Omental fat pad (tissue), 4 donors: ENCODE data around the gene MRPL1. TPM values are rescaled to one million over a fixed set of nuclear protein-coding genes. Genes with fewer than 3 reads are reported as not detected.

Source experiments
- ATAC-seq: fragments of 150-250 bp; one replicate; pipeline ENCODE4 v1.9.1; 2016; ENCODE audit warnings: mild to moderate bottlenecking, moderate library complexity; ENCODE audit not compliant: low FRiP score
- DNase-seq: peaks from one replicate; pipeline ENCODE4 v3.0.0-alpha.2; 2019; ENCODE audit warnings: low spot score
- total RNA-seq, 4 donors: library from RNA; depleted of rRNA; stranded (reverse); fragments of >200 nt; gene quantifications; one replicate each; pipeline ENCODE4 v1.1.0, GENCODE V29; 2016
- TF ChIP-seq, protein P1 (sequence below), 3 donors: fragments of 450-650 bp; IDR thresholded peaks; one replicate each; pipeline ENCODE4 v1.5.1; 2016 to 2017; ENCODE audit warnings: antibody characterized with exemption in 3 of 3, mild to moderate bottlenecking in 3 of 3, moderate library complexity in 2 of 3

MRPL1 gene
- total RNA-seq, 4 donors from 2014 or later, result 17.1 to 20.5 (median 18.7) TPM

DNA sequence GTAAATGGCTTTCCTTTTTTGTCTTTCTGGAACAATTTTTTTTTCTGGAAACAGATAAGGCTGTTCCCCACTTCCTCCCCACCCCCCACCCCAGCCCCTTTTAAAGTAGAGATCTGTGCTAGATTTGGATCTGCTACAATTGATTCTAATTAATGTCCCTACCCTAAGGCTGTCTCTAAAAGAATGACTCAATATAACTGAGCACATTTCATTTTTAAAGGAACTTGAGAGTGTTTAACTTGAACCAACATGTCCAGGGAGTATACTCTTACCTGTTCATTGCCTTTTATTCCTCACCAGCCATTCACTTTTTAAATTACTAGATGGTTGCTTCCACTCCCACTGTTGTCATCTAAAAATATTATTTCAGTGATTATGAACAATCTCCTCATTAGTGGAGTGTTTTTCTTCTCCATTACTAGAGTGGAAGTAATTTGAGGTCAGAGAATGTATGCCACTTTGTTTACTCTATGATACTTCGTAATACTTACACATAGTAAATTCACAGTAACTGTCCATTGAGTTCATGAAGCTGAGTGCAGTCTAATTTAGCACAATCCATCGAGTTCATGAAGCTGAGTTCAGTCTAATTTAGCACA, 29.4 kb upstream of the MRPL1 start:
- DNase-seq (no peak), ATAC-seq (no peak)
- TF ChIP-seq, protein P1, sequence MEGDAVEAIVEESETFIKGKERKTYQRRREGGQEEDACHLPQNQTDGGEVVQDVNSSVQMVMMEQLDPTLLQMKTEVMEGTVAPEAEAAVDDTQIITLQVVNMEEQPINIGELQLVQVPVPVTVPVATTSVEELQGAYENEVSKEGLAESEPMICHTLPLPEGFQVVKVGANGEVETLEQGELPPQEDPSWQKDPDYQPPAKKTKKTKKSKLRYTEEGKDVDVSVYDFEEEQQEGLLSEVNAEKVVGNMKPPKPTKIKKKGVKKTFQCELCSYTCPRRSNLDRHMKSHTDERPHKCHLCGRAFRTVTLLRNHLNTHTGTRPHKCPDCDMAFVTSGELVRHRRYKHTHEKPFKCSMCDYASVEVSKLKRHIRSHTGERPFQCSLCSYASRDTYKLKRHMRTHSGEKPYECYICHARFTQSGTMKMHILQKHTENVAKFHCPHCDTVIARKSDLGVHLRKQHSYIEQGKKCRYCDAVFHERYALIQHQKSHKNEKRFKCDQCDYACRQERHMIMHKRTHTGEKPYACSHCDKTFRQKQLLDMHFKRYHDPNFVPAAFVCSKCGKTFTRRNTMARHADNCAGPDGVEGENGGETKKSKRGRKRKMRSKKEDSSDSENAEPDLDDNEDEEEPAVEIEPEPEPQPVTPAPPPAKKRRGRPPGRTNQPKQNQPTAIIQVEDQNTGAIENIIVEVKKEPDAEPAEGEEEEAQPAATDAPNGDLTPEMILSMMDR (IDR thresholded peaks at IDR 0.05), result no peak

DNA sequence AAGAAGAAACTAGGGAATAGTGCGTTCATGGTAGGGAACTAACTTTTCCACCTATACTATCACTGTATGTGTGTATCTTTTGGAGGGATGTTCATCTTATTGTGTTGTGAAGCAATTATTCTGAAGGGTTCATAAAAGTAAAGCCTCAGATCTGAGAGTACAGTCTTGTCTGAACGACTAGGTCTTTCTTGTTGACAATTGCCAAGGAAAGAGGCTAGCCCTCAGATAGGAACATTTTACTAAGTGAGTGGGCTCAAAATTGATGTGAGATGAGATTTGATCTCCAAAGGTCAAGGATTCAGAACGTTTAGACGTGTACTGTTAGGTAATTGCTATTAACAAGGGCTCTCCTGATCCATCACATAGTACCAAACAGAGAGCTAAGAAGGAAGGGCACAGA, 28.2 kb upstream of the MRPL1 start:
- DNase-seq (no peak), ATAC-seq (no peak)
- TF ChIP-seq, protein P1 (IDR thresholded peaks at IDR 0.05), result no peak

DNA sequence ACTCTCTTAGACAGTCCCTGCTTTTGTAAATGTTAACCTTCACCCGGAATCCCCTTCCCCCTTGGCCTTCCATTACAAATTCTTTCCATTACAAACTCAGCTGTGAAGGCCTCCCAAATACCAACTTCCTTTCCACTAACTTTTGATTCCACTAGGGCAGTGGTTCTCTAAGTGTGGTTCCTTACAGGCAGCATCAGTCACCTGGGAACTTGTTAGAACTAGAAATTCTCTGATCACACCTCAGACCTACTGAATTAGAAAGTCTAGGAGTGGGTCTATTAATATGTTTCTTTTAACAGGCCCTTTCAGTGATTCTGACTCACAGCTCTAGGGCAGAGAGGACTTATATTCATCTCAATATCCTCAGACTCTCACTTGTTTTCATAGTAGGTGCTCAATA, 19.0 kb upstream of the MRPL1 start:
- TF ChIP-seq, protein P1 (IDR thresholded peaks at IDR 0.05), result no peak
- ATAC-seq (no peak), DNase-seq (no peak)

DNA sequence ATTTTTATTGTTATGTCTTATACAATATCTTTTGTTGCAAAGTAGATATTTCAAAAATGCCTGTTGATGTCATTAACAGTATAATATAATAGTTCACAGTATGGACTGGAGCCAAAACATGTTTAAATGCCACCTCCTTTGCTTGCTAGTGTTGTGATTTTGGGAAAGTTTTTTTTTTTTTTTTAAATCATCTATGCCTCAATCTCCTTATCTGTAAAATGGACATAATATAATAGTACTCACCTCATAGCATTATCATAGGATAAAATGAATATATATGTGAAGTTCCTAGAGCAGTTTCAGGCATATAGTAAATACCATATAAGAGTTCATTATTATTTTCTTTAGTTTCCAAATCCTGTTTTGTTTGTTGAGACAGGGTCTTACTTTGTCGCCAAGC, 18.3 kb upstream of the MRPL1 start:
- DNase-seq, result no peak
- TF ChIP-seq, protein P1 (IDR thresholded peaks at IDR 0.05), result no peak
- ATAC-seq, result no peak

DNA sequence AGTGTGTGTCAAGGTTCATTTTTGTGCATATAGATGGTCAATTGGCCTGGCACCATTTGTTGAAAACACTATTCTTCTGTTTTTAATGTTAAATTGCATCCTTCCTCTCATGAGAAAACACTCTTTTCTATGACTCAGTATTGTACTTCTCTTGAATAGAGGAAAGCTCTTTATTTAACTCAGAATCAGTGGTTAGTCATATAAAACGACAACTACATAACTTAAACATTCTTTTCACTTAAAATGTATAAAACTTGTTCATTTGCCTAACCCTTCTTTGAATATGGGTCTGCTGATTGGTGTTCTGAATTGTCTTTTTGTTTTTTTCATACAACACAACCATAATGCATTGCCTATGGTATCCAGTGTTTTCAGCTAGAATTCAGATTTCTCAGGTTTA, 17.2 kb upstream of the MRPL1 start:
- no peak for ATAC-seq
- DNase-seq, result no peak
- TF ChIP-seq, protein P1 (IDR thresholded peaks at IDR 0.05), result no peak

DNA sequence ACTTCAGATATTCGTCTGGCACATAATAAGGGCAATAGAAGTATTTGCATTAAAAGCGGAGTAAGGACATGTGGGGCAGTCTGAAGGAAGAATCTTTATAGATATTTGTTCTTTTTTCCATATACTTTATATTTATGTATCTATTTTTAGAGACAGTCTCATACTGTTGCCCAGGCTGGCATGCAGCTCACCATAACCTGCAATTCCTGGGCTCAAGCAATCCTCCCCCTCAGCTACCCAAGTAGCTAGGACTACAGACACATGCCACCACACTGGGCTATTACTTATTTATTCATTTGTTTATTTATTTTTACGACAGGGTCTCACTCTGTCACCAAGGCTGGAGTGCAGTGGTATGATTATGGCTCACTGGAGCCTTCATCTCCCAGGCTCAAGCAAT, 16.7 kb upstream of the MRPL1 start:
- ATAC-seq (no peak), DNase-seq (no peak)
- TF ChIP-seq, protein P1 (IDR thresholded peaks at IDR 0.05), result no peak

DNA sequence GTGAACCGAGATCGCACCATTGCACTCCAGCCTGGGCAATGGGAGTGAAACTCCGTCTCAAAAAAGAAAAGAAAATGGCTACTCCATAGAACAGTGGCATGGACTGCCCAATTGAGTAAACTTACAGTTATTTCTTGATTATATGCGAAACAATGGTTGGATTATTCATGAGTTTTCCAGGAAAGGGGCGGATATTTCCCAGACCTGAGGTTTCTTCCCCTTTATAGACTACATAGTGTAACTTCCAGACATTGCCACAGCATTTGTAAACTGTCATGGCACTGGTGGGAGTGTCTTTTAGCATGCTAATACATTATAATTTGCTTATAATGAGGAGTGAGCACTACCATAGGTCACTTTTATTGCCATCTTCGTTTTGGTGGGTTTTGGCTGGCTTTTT, 14.1 kb upstream of the MRPL1 start:
- TF ChIP-seq, protein P1 (IDR thresholded peaks at IDR 0.05), result no peak
- ATAC-seq (no peak), DNase-seq (no peak)
